Midbrain (tissue), 1 donor: ENCODE data around the gene SLX1A.
A peak's percentile ranks its signal among the peaks of the same experiment; 100 is the strongest.
"Not testable (repeated sequence)": the region's sequence is repeated elsewhere in the genome, so short reads cannot be mapped to it uniquely, and the experiment has no call there.

ENCODE experiments used
- DNase-seq: peaks from one replicate; lab custom pipeline; 2025; lab: John Stamatoyannopoulos, UW

The SLX1A gene

DNA sequence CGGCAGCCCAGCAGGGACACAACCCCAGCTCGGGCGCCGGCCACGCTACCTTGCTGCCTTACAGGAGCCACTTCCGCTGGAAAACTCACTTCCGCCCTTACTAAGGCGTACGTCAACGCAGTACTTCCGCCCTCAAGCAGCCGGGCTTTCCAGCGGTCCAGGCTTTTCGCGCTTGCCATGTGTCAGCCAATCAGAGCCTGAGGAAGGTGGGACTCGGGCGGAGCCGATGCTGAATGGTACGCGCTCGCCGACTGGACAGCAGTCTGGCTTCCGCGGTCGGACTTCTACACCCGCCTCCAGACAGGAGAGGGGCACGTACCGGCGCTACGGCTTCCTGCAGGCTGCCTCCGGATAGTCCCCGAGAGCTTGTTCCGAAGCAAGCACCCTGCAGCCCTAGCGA lies at the start of gene SLX1A, which contains the start of gene BOLA2B:
Gene SLX1A (plus strand): TSS at position 261 of the 400 bp plus-strand sequence. CDS start 210 bp downstream, outside the sequence.
Gene BOLA2B (minus strand): TSS at position 52 of the 400 bp plus-strand sequence. CDS start 71 bp downstream, outside the sequence.
- not testable (repeated sequence) for DNase-seq

- DNase-seq = no peak
These were observed 49.7 kb upstream of the SLX1A start for GRCh38 chr16:30144017-30144416.

DNA sequence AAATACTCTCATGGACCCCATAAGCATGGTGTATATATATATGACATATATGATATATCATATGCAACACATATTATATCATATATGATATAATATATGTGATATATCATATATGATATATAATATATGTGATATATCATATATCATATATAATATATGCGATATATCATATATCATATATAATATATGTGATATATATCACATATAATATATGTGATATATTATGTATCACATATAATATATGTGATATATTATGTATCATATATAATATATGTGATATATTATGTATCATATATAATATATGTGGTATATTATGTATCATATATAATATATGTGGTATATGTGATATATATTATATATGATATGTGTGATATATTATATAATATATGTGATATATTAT lies 48.8 kb upstream of the SLX1A start:
- DNase-seq = no peak

DNA sequence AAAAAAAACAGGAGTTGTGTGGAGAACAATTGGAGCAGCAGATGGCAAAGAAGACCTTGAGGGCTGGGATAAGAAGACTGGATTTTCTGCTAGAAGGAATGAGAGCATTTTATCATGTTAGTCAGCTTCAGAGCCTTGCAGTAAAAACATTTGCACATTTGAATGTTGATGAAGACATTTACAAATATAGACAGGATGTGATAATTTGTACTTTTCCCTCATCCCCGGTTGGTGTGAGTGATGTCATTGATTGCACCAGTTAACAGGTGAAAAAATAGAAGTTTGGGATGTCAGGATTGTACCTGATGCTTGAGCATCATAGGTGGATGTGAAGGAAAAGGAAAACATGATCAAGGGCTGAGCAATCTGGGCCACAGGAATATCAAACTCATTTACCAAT lies 48.0 kb upstream of the SLX1A start:
- DNase-seq = no peak

DNA sequence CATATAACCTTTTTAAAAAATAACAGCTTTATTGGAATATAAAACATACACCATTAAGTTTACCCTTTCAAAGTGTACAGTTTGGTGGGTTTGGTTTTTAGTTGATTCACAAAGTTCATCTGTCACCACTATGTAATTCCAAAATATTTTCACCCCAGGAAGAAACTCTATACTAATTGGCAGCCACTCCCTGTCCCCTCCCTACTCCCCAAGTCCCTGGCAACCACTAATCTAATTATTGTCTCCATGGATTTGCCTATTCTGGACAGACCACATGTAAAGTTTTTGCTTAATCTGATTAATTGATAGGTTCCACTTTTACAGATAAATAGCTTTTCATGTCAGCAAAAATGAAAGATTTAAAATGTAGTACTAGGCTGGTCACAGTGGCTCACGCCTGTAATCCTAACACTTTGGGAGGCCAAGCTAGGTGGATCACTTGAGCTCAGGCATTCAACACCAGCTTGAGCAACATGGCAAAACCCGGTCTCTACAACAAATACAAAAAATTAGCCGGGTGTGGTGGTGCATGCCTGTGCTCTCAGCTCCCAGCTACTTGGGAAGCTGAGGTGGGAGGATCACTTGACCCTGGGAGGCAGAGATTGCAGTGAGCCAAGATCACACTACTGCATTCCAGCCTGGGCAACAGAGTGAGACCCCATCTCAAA lies 45.7 kb upstream of the SLX1A start:
- DNase-seq = no peak

GRCh38 chr16:30149250-30149930 lies 44.3 kb upstream of the SLX1A start:
- no peak for DNase-seq

- no peak for DNase-seq
These were observed 42.6 kb upstream of the SLX1A start for GRCh38 chr16:30151091-30151490.

GRCh38 chr16:30152517-30152916 lies 41.2 kb upstream of the SLX1A start:
- DNase-seq = no peak

DNA sequence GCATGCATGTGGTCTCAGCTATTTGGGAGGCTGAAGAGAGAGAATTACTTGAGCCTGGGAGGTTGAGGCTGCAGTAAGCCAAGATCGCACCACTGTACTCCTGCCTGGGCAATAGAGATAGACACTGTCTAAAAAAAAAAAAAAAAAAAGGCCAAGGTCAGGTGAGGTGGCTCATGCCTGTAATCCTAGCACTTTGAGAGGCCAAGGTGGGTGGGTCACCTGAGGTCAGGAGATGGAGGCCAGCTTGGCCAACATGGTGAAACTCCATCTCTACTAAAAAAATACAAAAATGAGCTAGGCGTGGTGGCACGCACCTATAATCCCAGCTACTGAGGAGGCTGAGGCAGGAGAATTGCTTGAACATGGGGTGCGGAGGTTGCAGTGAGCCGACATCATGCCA lies 38.5 kb upstream of the SLX1A start:
- DNase-seq = no peak

- no peak for DNase-seq
These were observed 36.5 kb upstream of the SLX1A start for GRCh38 chr16:30157214-30157613.

- no peak for DNase-seq
These were observed 30.1 kb upstream of the SLX1A start for GRCh38 chr16:30163538-30163937.

- no peak for DNase-seq
These were observed 27.3 kb upstream of the SLX1A start for GRCh38 chr16:30166202-30166902.

- not testable (repeated sequence) for DNase-seq
These were observed 24.9 kb upstream of the SLX1A start for GRCh38 chr16:30168746-30169145.

GRCh38 chr16:30169416-30169815 lies 24.3 kb upstream of the SLX1A start:
- DNase-seq = not testable (repeated sequence)

- not testable (repeated sequence) for DNase-seq
These were observed 23.5 kb upstream of the SLX1A start for GRCh38 chr16:30170145-30170544.

GRCh38 chr16:30173054-30173453 lies 20.6 kb upstream of the SLX1A start:
- no peak for DNase-seq

DNA sequence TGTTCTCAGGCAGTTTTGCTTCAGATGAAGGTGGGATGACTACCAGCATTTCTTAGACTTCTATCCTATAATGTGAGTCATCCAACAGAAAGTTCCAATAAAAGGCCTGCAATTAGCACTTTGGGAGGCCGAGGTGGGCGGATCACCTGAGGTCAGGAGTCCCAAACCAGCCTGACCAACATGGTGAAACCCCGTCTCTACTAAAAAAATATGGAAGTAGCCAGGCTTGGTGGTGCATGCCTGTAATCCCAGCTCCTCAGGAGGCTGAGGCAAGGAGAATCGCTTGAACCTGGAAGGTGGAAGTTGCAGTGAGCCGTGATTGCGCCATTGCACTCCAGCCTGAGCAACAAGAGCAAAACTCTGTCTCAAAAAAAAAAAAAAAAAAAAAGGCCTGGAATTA lies 16.8 kb upstream of the SLX1A start:
- DNase-seq = not testable (repeated sequence)

DNA sequence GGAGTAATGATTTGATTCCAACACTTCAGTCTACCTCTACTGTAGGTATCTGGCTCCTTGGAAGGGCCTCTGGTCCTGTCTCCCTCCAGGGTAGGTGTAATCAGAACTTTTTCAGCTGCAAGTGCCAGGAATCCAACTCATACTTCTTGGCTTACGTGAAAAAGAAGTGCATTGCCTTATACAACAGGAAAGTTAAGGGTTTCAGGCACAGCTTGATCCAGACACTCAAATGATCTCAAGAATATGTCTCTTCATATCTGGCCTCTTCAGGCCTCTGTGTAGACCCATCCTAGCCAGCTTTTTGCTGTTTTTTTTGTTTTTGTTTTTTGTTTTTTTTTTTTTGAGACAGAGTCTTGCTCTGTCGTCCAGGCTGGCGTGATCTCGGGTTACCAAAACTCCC lies 14.5 kb upstream of the SLX1A start:
- DNase-seq = no peak

DNA sequence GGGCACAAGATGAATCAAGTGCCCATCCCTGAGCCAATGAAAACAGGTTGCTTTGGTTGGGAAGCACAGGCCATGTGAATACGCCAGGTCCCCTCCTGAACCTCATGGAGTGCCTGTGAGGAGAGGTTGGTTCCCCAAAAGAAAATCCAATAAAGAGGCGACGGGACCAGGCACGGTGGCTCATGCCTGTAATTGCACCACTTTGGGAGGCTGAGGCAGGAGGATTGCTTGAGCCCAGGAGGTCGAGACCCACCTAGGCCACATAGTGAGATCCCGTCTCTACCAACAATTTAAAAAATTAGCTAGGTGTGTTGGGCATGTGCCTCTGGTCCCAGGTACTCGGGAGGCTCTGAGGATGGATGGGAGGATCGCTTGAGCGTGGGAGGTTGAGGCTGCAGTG lies 13.7 kb upstream of the SLX1A start:
- no peak for DNase-seq

DNA sequence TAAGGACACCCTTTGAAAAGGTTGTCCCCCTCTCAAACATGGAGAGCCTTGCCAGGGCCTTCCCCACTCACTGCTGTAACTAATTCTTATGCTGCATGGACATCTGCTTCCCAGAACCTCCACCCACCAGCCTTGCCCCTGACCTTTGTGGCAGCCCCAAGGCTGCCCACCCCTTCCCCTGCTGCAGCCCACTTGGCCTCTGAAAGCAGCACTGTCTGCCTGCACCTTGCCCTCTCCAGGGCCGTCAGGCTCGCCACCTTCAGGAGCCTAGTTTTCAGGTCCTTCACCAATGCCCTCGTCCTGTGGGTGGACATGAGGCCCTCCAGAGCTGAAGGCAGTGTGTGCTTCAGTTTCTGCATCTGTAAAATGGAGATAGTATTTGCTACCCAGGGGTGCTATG lies 12.9 kb upstream of the SLX1A start:
- no peak for DNase-seq

GRCh38 chr16:30183233-30184095 lies 10.2 kb upstream of the SLX1A start, which contains the start of gene CORO1A:
TSS of gene CORO1A (plus strand) at chr16:30183602. CDS start at chr16:30185210, 1,608 bp downstream.
- peak; percentile 80 for DNase-seq
